ENCODE measurements around the gene ASCL2. TPM values are rescaled to one million over a fixed set of nuclear protein-coding genes. Genes with fewer than 3 reads are reported as not detected.

The ASCL2 gene
- total RNA-seq, 1 donor from 2014 or later = not detected

GRCh38 chr11:2220173-2220771 lies 50.1 kb downstream of the ASCL2 start:
- TF ChIP-seq CTCF (IDR thresholded peaks at IDR 0.05) (no peak), EZH2 (IDR thresholded peaks at IDR 0.05) (no peak), EZH2phosphoT487 (IDR thresholded peaks at IDR 0.05) (no peak)
- H3K9me3 Mint-ChIP-seq = peaks cover 22% of the 10 kb centered on the region
- no peaks in the 10 kb centered on the region for H3K36me3 Mint-ChIP-seq
- Histone ChIP-seq H3K9me3 (ENCODE audit: low read depth) (no peaks in the 10 kb centered on the region), H3F3A (ENCODE audit: low read depth) (no peaks in the 10 kb centered on the region), H3K4me2 (no peak overlapping the region), H3K4me3 (no peak overlapping the region), H3K27ac (no peak overlapping the region), H3K36me3 (no peaks in the 10 kb centered on the region), H3K9ac (no peak overlapping the region), H3K4me1 (peaks cover 4% of the 10 kb centered on the region), H2AFZ (replicated peaks) (no peak overlapping the region), H3K79me2 (ENCODE audit: low read depth) (no peaks in the 10 kb centered on the region), H3K27me3 (peaks cover 4% of the 10 kb centered on the region), H4K20me1 (ENCODE audit: low read depth) (no peaks in the 10 kb centered on the region)
- H3K27ac Mint-ChIP-seq = no peak overlapping the region
- peaks cover 11% of the 10 kb centered on the region for H3K27me3 Mint-ChIP-seq (ENCODE audit: insufficient read depth, low read depth)
- H3K4me3 Mint-ChIP-seq = no peak overlapping the region
- H3K4me1 Mint-ChIP-seq = peaks cover 9% of the 10 kb centered on the region
- DNase-seq (ENCODE audit: low spot score) = no peak

- Histone ChIP-seq H3K9ac (no peak overlapping the region), H3K4me1 (peaks cover 4% of the 10 kb centered on the region), H3K9me3 (ENCODE audit: low read depth) (no peaks in the 10 kb centered on the region), H4K20me1 (ENCODE audit: low read depth) (no peaks in the 10 kb centered on the region), H3K27ac (no peak overlapping the region), H2AFZ (replicated peaks) (no peak overlapping the region), H3K36me3 (no peaks in the 10 kb centered on the region), H3K27me3 (peaks cover 4% of the 10 kb centered on the region), H3K79me2 (ENCODE audit: low read depth) (no peaks in the 10 kb centered on the region), H3F3A (ENCODE audit: low read depth) (no peaks in the 10 kb centered on the region), H3K4me2 (no peak overlapping the region), H3K4me3 (no peak overlapping the region)
- Mint-ChIP-seq H3K9me3 (peaks cover 20% of the 10 kb centered on the region), H3K27ac (no peak overlapping the region), H3K4me1 (peaks cover 12% of the 10 kb centered on the region), H3K36me3 (no peaks in the 10 kb centered on the region), H3K4me3 (no peak overlapping the region), H3K27me3 (ENCODE audit: insufficient read depth, low read depth) (peaks cover 11% of the 10 kb centered on the region)
- no peak for DNase-seq (ENCODE audit: low spot score)
- no peak for TF ChIP-seq CTCF (IDR thresholded peaks at IDR 0.05)
- no peak for TF ChIP-seq EZH2 (IDR thresholded peaks at IDR 0.05)
- TF ChIP-seq EZH2phosphoT487 (IDR thresholded peaks at IDR 0.05) = no peak
Observed at GRCh38 chr11:2219318-2220017, 50.9 kb downstream of the ASCL2 start.

Other genes starting within 250 kb of the ASCL2 start
- 0.45 and 3.3 TPM in 2 replicates for gene IGF2, start 131.2 kb downstream of the ASCL2 start, total RNA-seq (ENCODE audit: low replicate concordance)
- gene INS, start 109.4 kb downstream of the ASCL2 start, total RNA-seq (ENCODE audit: low replicate concordance) = not detected in 2 replicates
- gene TH, start 98.8 kb downstream of the ASCL2 start, total RNA-seq (ENCODE audit: low replicate concordance) = 2.0 and 6.2 TPM in 2 replicates
- 0.19 TPM in 1 of 2 replicates, not detected in the other for gene C11orf21, start 31.3 kb upstream of the ASCL2 start, total RNA-seq (ENCODE audit: low replicate concordance)
- gene TSPAN32, start 31.4 kb upstream of the ASCL2 start, total RNA-seq (ENCODE audit: low replicate concordance) = 0.19 TPM in 1 of 2 replicates, not detected in the other
- gene CD81, start 106.7 kb upstream of the ASCL2 start, total RNA-seq (ENCODE audit: low replicate concordance) = 87.6 and 181 TPM in 2 replicates
- 11.1 and 30.2 TPM in 2 replicates for gene TSSC4, start 130.2 kb upstream of the ASCL2 start, total RNA-seq (ENCODE audit: low replicate concordance)
- 0.34 TPM in 1 of 2 replicates, not detected in the other for gene TRPM5, start 173.9 kb upstream of the ASCL2 start, total RNA-seq (ENCODE audit: low replicate concordance)
- gene KCNQ1, start 174.4 kb upstream of the ASCL2 start, total RNA-seq (ENCODE audit: low replicate concordance) = 0.11 and 0.99 TPM in 2 replicates